HepG2 (cell line): ENCODE measurements around the gene MYOM1. TPM values are rescaled to one million over a fixed set of nuclear protein-coding genes. Genes with fewer than 3 reads are reported as not detected.

ENCODE experiments used
- AHR ChIP-seq: IDR thresholded peaks from 2 replicates; pipeline ENCODE4 v1.6.1; 2018; ENCODE audit warnings: missing genetic modification reagents, missing compliant biosample characterization
- ARNT ChIP-seq: fragments of 450-650 bp; IDR thresholded peaks from 2 replicates; pipeline ENCODE4 v1.6.1; 2017
- DRAP1 ChIP-seq: IDR thresholded peaks from 2 replicates; pipeline ENCODE4 v1.6.1; 2016; ENCODE audit warnings: missing genetic modification reagents, missing compliant biosample characterization
- HOMEZ ChIP-seq: IDR thresholded peaks from 2 replicates; pipeline ENCODE4 v1.6.1; 2016; ENCODE audit warnings: low read depth
- KLF16 ChIP-seq, 2 experiments: sonication (generic) in 1 of 2; formaldehyde crosslinking in 1 of 2; IDR thresholded peaks; 2 replicates each; pipeline versions ENCODE4 v1.6.1 to v1.8.0; 2016 to 2023; ENCODE audit warnings: missing genetic modification reagents in 2 of 2, missing compliant biosample characterization in 1 of 2
- KLF9 ChIP-seq: IDR thresholded peaks from 2 replicates; pipeline ENCODE4 v1.6.1; 2016; ENCODE audit warnings: low read depth
- MAFK ChIP-seq, 2 experiments: IDR thresholded peaks in 1 of 2; conservative IDR thresholded peaks in 1 of 2; 2 replicates each; pipeline ENCODE4 v1.6.1; 2011; ENCODE audit warnings: improper control_type of control experiment in 2 of 2, low read length in 2 of 2
- NR2F1 ChIP-seq, 2 experiments: fragments of 450-650 bp in 1 of 2; formaldehyde crosslinking in 1 of 2; IDR thresholded peaks; 2 replicates each; pipeline versions ENCODE4 v1.5.0 to v1.6.1; 2016 to 2020; ENCODE audit warnings: mild to moderate bottlenecking in 1 of 2, missing compliant biosample characterization in 1 of 2, missing genetic modification reagents in 1 of 2, moderate library complexity in 1 of 2
- REST ChIP-seq, 2 experiments: IDR thresholded peaks; 2 replicates each; pipeline ENCODE4 v1.6.1; 2011 to 2012; ENCODE audit warnings: low read length in 2 of 2, borderline replicate concordance in 1 of 2, low read depth in 1 of 2, mild to moderate bottlenecking in 1 of 2, moderate library complexity in 1 of 2
- TARDBP ChIP-seq: sonication (generic); formaldehyde crosslinking; IDR thresholded peaks from 2 replicates; pipeline ENCODE4 v1.8.0; 2022; ENCODE audit warnings: mild to moderate bottlenecking, missing genetic modification reagents
- THAP8 ChIP-seq: sonication (generic); formaldehyde crosslinking; IDR thresholded peaks from 2 replicates; pipeline ENCODE4 v1.5.1; 2020; ENCODE audit warnings: missing genetic modification reagents, mild to moderate bottlenecking, borderline replicate concordance
- THAP9 ChIP-seq: sonication (generic); formaldehyde crosslinking; IDR thresholded peaks from 2 replicates; pipeline ENCODE4; 2020; ENCODE audit warnings: missing genetic modification reagents, mild to moderate bottlenecking, borderline replicate concordance
- UBTF ChIP-seq: sonication (generic); formaldehyde crosslinking; IDR thresholded peaks from 2 replicates; pipeline ENCODE4 v1.4.0; 2020; ENCODE audit warnings: mild to moderate bottlenecking, missing genetic modification reagents
- YEATS2 ChIP-seq: sonication (generic); formaldehyde crosslinking; IDR thresholded peaks from 2 replicates; pipeline ENCODE4 v1.4.0; 2020; ENCODE audit warnings: missing genetic modification reagents, borderline replicate concordance
- ZNF460 ChIP-seq: sonication (generic); formaldehyde crosslinking; IDR thresholded peaks from 2 replicates; pipeline ENCODE4 v1.5.1; 2020; ENCODE audit warnings: missing genetic modification reagents, mild to moderate bottlenecking, borderline replicate concordance
- ZNF577 ChIP-seq: sonication (generic); formaldehyde crosslinking; IDR thresholded peaks from 2 replicates; pipeline ENCODE4 v1.4.0; 2020; ENCODE audit warnings: mild to moderate bottlenecking, low read depth, missing genetic modification reagents, borderline replicate concordance
- polyA plus RNA-seq, 8 experiments: library from polyadenylated mRNA; depleted of rRNA in 3 of 8; stranded (reverse) in 7 of 8; unstranded in 1 of 8; fragments of >200 nt; fragmentation: Illumina TruSeq in 4 of 8; extraction: Trizol in 4 of 8; gene quantifications; 2 replicates each; pipeline versions ENCODE4 v1.2.1 to v1.2.3, GENCODE V29; 2011 to 2016; ENCODE audit warnings: low read depth in 4 of 8, missing spikeins in 1 of 8, mixed read lengths in 1 of 8; ENCODE audit not compliant: insufficient read depth in 1 of 8
- total RNA-seq, 5 experiments: library from RNA; depleted of rRNA; stranded (reverse); fragments of >200 nt; fragmentation: Illumina TruSeq; extraction: Trizol; gene quantifications; 2 replicates each; pipeline ENCODE4 v1.2.3, GENCODE V29; 2016; ENCODE audit warnings: low read depth in 1 of 5

Gene MYOM1
- total and polyA plus RNA-seq, 2 of the 13 experiments (the other 11 are each of a cell fraction or from before 2014, with no cell fraction given), result 0.46 to 0.98 TPM

GRCh38 chr18:3051718-3052410 lies 167.9 kb downstream of the MYOM1 start (continued):
- peak; percentile 98 for TF ChIP-seq TARDBP (CRISPR knock-in tag)
- TF ChIP-seq HOMEZ (CRISPR knock-in tag), result peak; percentile 82; the same call in 1 of the 2 replicates
- peak; percentile 41; the same call in 1 of the 2 replicates for TF ChIP-seq KLF9
- peak; percentile 52 to 62; a peak in 3 of 4 replicates for TF ChIP-seq NR2F1 (CRISPR knock-in tag; IDR thresholded peaks at IDR 0.05)
- 0 out of 4 replicates have a peak, but pooled peaks of 1 of the 2 experiments have one; percentile 0 for TF ChIP-seq MAFK (conservative IDR thresholded peaks at IDR 0.05 in 1 of 2, IDR thresholded peaks at IDR 0.05 in 1 of 2; ENCODE audit: low read length in 2 of 2)
- peak; percentile 69; the same call in 1 of the 2 replicates for TF ChIP-seq DRAP1 (CRISPR knock-in tag)
- TF ChIP-seq AHR (CRISPR knock-in tag), result no peak; the same call in 1 of the 2 replicates
- peak in 1 of 2 experiments; percentile 72; a peak in 1 of 4 replicates for TF ChIP-seq REST (IDR thresholded peaks at IDR 0.05; ENCODE audit: borderline replicate concordance in 1 of 2, low read depth in 1 of 2, low read length in 2 of 2)
- TF ChIP-seq ARNT, result no peak
- peak; percentile 63; the same call in 1 of the 2 replicates for TF ChIP-seq YEATS2
- TF ChIP-seq KLF16 (CRISPR knock-in tag; IDR thresholded peaks at IDR 0.05), result peak in 1 of 2 experiments; percentile 87; a peak in 1 of 4 replicates
- TF ChIP-seq UBTF, result no peak
- no peak for TF ChIP-seq THAP9 (CRISPR knock-in tag)
- no peak for TF ChIP-seq ZNF460 (CRISPR knock-in tag)
- no peak for TF ChIP-seq ZNF577 (CRISPR knock-in tag)
- TF ChIP-seq THAP8, result no peak
